ENCODE results near the gene S100A7A.

DNA sequence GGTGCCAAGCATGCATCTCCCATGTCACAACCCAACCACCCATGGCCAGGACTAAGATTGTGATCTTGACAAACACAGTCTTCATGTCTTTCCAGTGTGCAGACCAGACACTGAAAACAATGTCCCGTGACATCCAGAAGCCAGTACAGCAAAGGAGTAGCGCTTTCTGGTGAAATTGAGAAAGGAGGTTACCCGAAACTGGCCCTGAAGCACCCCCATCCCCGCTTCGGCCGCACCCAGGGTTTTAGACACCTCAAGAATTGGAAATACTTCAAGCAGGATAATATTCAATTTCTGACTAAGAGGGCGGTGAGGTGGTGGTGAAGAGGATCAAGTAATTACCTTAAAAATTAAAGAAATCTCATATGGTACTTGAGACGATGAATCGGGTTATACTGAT lies 14.9 kb upstream of the S100A7A start:
- no peak for TF ChIP-seq CTCF (conservative IDR thresholded peaks at IDR 0.05)
- TF ChIP-seq EZH2 (IDR thresholded peaks at IDR 0.05; ENCODE audit: low read depth): no peak

All from PC-9 (cell line).